Retina (tissue), 1 donor: Measurements from ENCODE around the gene STAMBP.
"Not testable (repeated sequence)": the region's sequence is repeated elsewhere in the genome, so short reads cannot be mapped to it uniquely, and the experiment has no call there.

Experiments used
- DNase-seq: peaks from one replicate; pipeline ENCODE4 v3.0.0-alpha.2; 2016

The STAMBP gene

GRCh38 chr2:73888388-73888787, 59.6 kb downstream of the STAMBP start:
- no peak for DNase-seq

- DNase-seq = no peak
Measured at GRCh38 chr2:73889206-73889605, 60.4 kb downstream of the STAMBP start.

- DNase-seq = no peak
Measured at GRCh38 chr2:73890301-73891092, 61.7 kb downstream of the STAMBP start.

GRCh38 chr2:73891276-73891901, 62.6 kb downstream of the STAMBP start:
- no peak for DNase-seq

- DNase-seq = no peak
Measured at GRCh38 chr2:73892631-73893329, 64.0 kb downstream of the STAMBP start, which contains the start of gene ACTG2. ACTG2 (plus strand) TSS chr2:73893008; CDS start chr2:73901312, 8,304 bp downstream.

GRCh38 chr2:73893764-73894474, 65.2 kb downstream of the STAMBP start:
- DNase-seq = no peak

GRCh38 chr2:73894475-73894850, 65.7 kb downstream of the STAMBP start:
- DNase-seq = no peak

GRCh38 chr2:73894877-73895276, 66.1 kb downstream of the STAMBP start:
- DNase-seq = no peak

- DNase-seq = no peak
Measured at GRCh38 chr2:73895473-73895872, 66.7 kb downstream of the STAMBP start.

- DNase-seq = no peak
Measured at GRCh38 chr2:73896362-73897239, 67.8 kb downstream of the STAMBP start.

- DNase-seq = no peak
Measured at GRCh38 chr2:73897240-73897583, 68.5 kb downstream of the STAMBP start.

GRCh38 chr2:73897934-73898333, 69.2 kb downstream of the STAMBP start:
- DNase-seq = no peak

GRCh38 chr2:73899801-73900336, 71.1 kb downstream of the STAMBP start:
- no peak for DNase-seq

GRCh38 chr2:73901143-73901542, 72.4 kb downstream of the STAMBP start:
- DNase-seq = no peak

- DNase-seq = no peak
Measured at GRCh38 chr2:73902284-73902683, 73.5 kb downstream of the STAMBP start.

GRCh38 chr2:73903313-73903712, 74.6 kb downstream of the STAMBP start:
- DNase-seq = no peak

GRCh38 chr2:73903949-73904613, 75.3 kb downstream of the STAMBP start:
- DNase-seq = not testable (repeated sequence)

- DNase-seq = no peak
Measured at GRCh38 chr2:73904952-73905351, 76.2 kb downstream of the STAMBP start.

GRCh38 chr2:73906847-73907505, 78.2 kb downstream of the STAMBP start:
- no peak for DNase-seq

GRCh38 chr2:73907840-73908452, 79.2 kb downstream of the STAMBP start:
- no peak for DNase-seq
